ENCODE data around the gene QSOX2. TPM values are rescaled to one million over a fixed set of nuclear protein-coding genes. Genes with fewer than 3 reads are reported as not detected.

QSOX2 gene
- total RNA-seq, 1 donor from 2014 or later: 16.8 TPM

GRCh38 chr9:136233868-136234267, 11.7 kb downstream of the QSOX2 start:
- Mint-ChIP-seq H3K9me3 (no peaks in the 10 kb centered on the region), H3K4me1 (no peaks in the 10 kb centered on the region), H3K36me3 (peaks cover 6% of the 10 kb centered on the region), H3K27ac (no peak overlapping the region), H3K4me3 (no peak overlapping the region), H3K27me3 (ENCODE audit: low read depth) (no peaks in the 10 kb centered on the region)
- no peak for TF ChIP-seq CTCF (IDR thresholded peaks at IDR 0.05; ENCODE audit: unreplicated experiment)
- DNase-seq (ENCODE audit: low spot score in 2 of 2, unreplicated experiment in 2 of 2): no peak

GRCh38 chr9:136233411-136233810, 12.2 kb downstream of the QSOX2 start:
- H3K27me3 Mint-ChIP-seq (ENCODE audit: low read depth): no peaks in the 10 kb centered on the region
- H3K4me3 Mint-ChIP-seq: no peak overlapping the region
- no peak for TF ChIP-seq CTCF (IDR thresholded peaks at IDR 0.05; ENCODE audit: unreplicated experiment)
- H3K4me1 Mint-ChIP-seq: no peaks in the 10 kb centered on the region
- no peak for DNase-seq (ENCODE audit: low spot score in 2 of 2, unreplicated experiment in 2 of 2)
- no peak overlapping the region for H3K27ac Mint-ChIP-seq
- H3K36me3 Mint-ChIP-seq: peaks cover 6% of the 10 kb centered on the region
- H3K9me3 Mint-ChIP-seq: no peaks in the 10 kb centered on the region

- H3K36me3 Mint-ChIP-seq: peaks cover 6% of the 10 kb centered on the region
- H3K9me3 Mint-ChIP-seq: no peaks in the 10 kb centered on the region
- H3K4me1 Mint-ChIP-seq: no peaks in the 10 kb centered on the region
Measured at GRCh38 chr9:136232969-136233368, 12.6 kb downstream of the QSOX2 start.

GRCh38 chr9:136231478-136232297, 13.9 kb downstream of the QSOX2 start:
- no peak overlapping the region for H3K4me3 Mint-ChIP-seq
- H3K27ac Mint-ChIP-seq: no peak overlapping the region
- H3K27me3 Mint-ChIP-seq (ENCODE audit: low read depth): no peaks in the 10 kb centered on the region
- H3K9me3 Mint-ChIP-seq: no peaks in the 10 kb centered on the region
- H3K4me1 Mint-ChIP-seq: no peaks in the 10 kb centered on the region
- peaks cover 6% of the 10 kb centered on the region for H3K36me3 Mint-ChIP-seq
- no peak for TF ChIP-seq CTCF (IDR thresholded peaks at IDR 0.05; ENCODE audit: unreplicated experiment)
- no peak for DNase-seq (ENCODE audit: low spot score in 2 of 2, unreplicated experiment in 2 of 2)

More at GRCh38 chr9:136232969-136233368, 12.6 kb downstream of the QSOX2 start:
- no peak for DNase-seq (ENCODE audit: low spot score in 2 of 2, unreplicated experiment in 2 of 2)
- no peak overlapping the region for H3K4me3 Mint-ChIP-seq
- no peak for TF ChIP-seq CTCF (IDR thresholded peaks at IDR 0.05; ENCODE audit: unreplicated experiment)
- no peak overlapping the region for H3K27ac Mint-ChIP-seq
- no peaks in the 10 kb centered on the region for H3K27me3 Mint-ChIP-seq (ENCODE audit: low read depth)

GRCh38 chr9:136230773-136231172, 14.8 kb downstream of the QSOX2 start:
- no peaks in the 10 kb centered on the region for H3K27me3 Mint-ChIP-seq (ENCODE audit: low read depth)
- DNase-seq (ENCODE audit: low spot score in 2 of 2, unreplicated experiment in 2 of 2): no peak
- H3K9me3 Mint-ChIP-seq: no peaks in the 10 kb centered on the region
- H3K36me3 Mint-ChIP-seq: peaks cover 6% of the 10 kb centered on the region
- H3K4me3 Mint-ChIP-seq: no peak overlapping the region
- TF ChIP-seq CTCF (IDR thresholded peaks at IDR 0.05; ENCODE audit: unreplicated experiment): no peak
- H3K27ac Mint-ChIP-seq: no peak overlapping the region
- no peaks in the 10 kb centered on the region for H3K4me1 Mint-ChIP-seq

Data from mesothelial cell of epicardium (in vitro differentiated cells).